H1 (cell line): ENCODE measurements around the gene THRB. TPM values are rescaled to one million over a fixed set of nuclear protein-coding genes. Genes with fewer than 3 reads are reported as not detected.

Experiments
- CTCF ChIA-PET: fragments of 300-600 bp; sonication (Branson Sonifier 250); formaldehyde crosslinking; loops from one replicate; lab custom pipeline; 2021; ENCODE audit not compliant: partially characterized antibody; lab: Charles Lee
- POLR2A ChIA-PET: fragments of 300-600 bp; sonication (Branson Sonifier 250); formaldehyde crosslinking; loops from one replicate; lab custom pipeline; 2021; ENCODE audit warnings: inconsistent platforms; ENCODE audit not compliant: partially characterized antibody; lab: Charles Lee
- DNase-seq, 2 experiments: peaks; one replicate each; pipeline versions ENCODE4 v3.0.0 to v3.0.0-alpha.2; 2010 to 2022; ENCODE audit warnings: low spot score in 2 of 2, low read depth in 1 of 2, mixed read lengths in 1 of 2
- FAIRE-seq: peaks from 2 replicates; lab custom pipeline; 2011; peaks lifted over from hg19 to GRCh38; lab: Jason Lieb, UNC
- H2AFZ ChIP-seq: 2 replicates; pipeline ENCODE4 v1.8.1; 2012; ENCODE audit warnings: low read length, inconsistent platforms
- H2AK5ac ChIP-seq: 2 replicates; pipeline ENCODE4 v1.6.1; 2013; ENCODE audit warnings: low read depth, low read length
- H2BK120ac ChIP-seq: replicated peaks from 2 replicates; pipeline ENCODE3; 2013; ENCODE audit warnings: low read depth, low read length, inconsistent platforms
- H2BK12ac ChIP-seq: 2 replicates; pipeline ENCODE4 v1.6.1; 2013; ENCODE audit warnings: low read depth, low read length
- H2BK15ac ChIP-seq: 2 replicates; pipeline ENCODE4 v1.6.1; 2013; ENCODE audit warnings: low read length
- H2BK20ac ChIP-seq: 2 replicates; pipeline ENCODE4 v1.6.1; 2013; ENCODE audit warnings: low read length
- H2BK5ac ChIP-seq: 2 replicates; pipeline ENCODE4 v1.6.1; 2013; ENCODE audit warnings: low read depth, low read length
- H3K14ac ChIP-seq: 2 replicates; pipeline ENCODE4 v1.6.1; 2013; ENCODE audit warnings: inconsistent platforms; ENCODE audit not compliant: insufficient read length
- H3K18ac ChIP-seq: 2 replicates; pipeline ENCODE4 v1.6.1; 2013; ENCODE audit warnings: low read length; ENCODE audit errors: extremely low read depth
- H3K23ac ChIP-seq: 2 replicates; pipeline ENCODE4 v1.6.1; 2013; ENCODE audit warnings: inconsistent platforms; ENCODE audit not compliant: insufficient read length
- H3K23me2 ChIP-seq: 2 replicates; pipeline ENCODE4 v1.6.1; 2013; ENCODE audit warnings: low read depth, low read length
- H3K27ac ChIP-seq: 2 replicates; pipeline ENCODE4 v1.6.1; 2011; ENCODE audit warnings: low read depth, low read length, inconsistent platforms
- H3K27me3 ChIP-seq, 4 experiments: replicated peaks in 1 of 4; 1 replicate in 1 of 4; 2 replicates in 3 of 4; pipeline versions ENCODE4 v1.6.1 to v1.8.1; 2011 to 2013; ENCODE audit warnings: low read length in 3 of 4, mild to moderate bottlenecking in 3 of 4, inconsistent platforms in 2 of 4, mixed read lengths in 2 of 4, moderate library complexity in 1 of 4; ENCODE audit not compliant: control insufficient read depth in 3 of 4, insufficient read depth in 3 of 4; ENCODE audit errors: extremely low read depth in 1 of 4
- H3K36me3 ChIP-seq, 4 experiments: 2 replicates each; pipeline versions ENCODE4 v1.6.1 to v1.8.1; 2011 to 2013; ENCODE audit warnings: mild to moderate bottlenecking in 4 of 4, low read length in 3 of 4, moderate library complexity in 2 of 4, control low read depth in 1 of 4, inconsistent platforms in 1 of 4; ENCODE audit not compliant: insufficient read depth in 4 of 4, control insufficient read depth in 2 of 4
- H3K4ac ChIP-seq: replicated peaks from 2 replicates; pipeline ENCODE3; 2013; ENCODE audit warnings: low read length, low read depth, mixed read lengths, inconsistent platforms; ENCODE audit not compliant: insufficient read length
- H3K4me1 ChIP-seq, 4 experiments: replicated peaks in 1 of 4; 1 replicate in 1 of 4; 2 replicates in 3 of 4; pipeline versions ENCODE4 v1.6.1 to v1.8.1; 2011 to 2013; ENCODE audit warnings: low read length in 3 of 4, inconsistent platforms in 2 of 4, mixed read lengths in 1 of 4; ENCODE audit not compliant: insufficient read depth in 4 of 4, control insufficient read depth in 3 of 4
- H3K4me2 ChIP-seq, 2 experiments: 2 replicates each; pipeline versions ENCODE4 v1.6.1 to v1.8.1; 2011 to 2013; ENCODE audit warnings: low read depth in 2 of 2, low read length in 2 of 2, control low read depth in 1 of 2, inconsistent platforms in 1 of 2, mild to moderate bottlenecking in 1 of 2; ENCODE audit not compliant: insufficient read depth in 1 of 2
- H3K4me3 ChIP-seq, 4 experiments: fragments of 200-600, 300-600 bp in 1 of 4; sonication (generic), shearing (Covaris generic), sonication (Bioruptor Twin) in 1 of 4; 2 replicates each; pipeline versions ENCODE4 v1.5.1 to v1.8.1; 2011 to 2016; ENCODE audit warnings: low read length in 4 of 4, low read depth in 3 of 4, control low read depth in 2 of 4, inconsistent platforms in 2 of 4, mild to moderate bottlenecking in 2 of 4, mixed read lengths in 1 of 4, moderate library complexity in 1 of 4; ENCODE audit not compliant: insufficient read depth in 2 of 4; ENCODE audit errors: extremely low read depth in 1 of 4
- H3K56ac ChIP-seq: replicated peaks from 2 replicates; pipeline ENCODE3; 2013; ENCODE audit warnings: low read depth, mild to moderate bottlenecking, mixed read lengths, low read length, inconsistent platforms; ENCODE audit not compliant: insufficient read length
- H3K79me1 ChIP-seq: 2 replicates; pipeline ENCODE4 v1.6.1; 2013; ENCODE audit warnings: low read depth, low read length, control low read depth
- H3K79me2 ChIP-seq, 2 experiments: 2 replicates each; pipeline versions ENCODE4 v1.6.1 to v1.8.1; 2012 to 2013; ENCODE audit warnings: low read length in 2 of 2, mild to moderate bottlenecking in 2 of 2, inconsistent platforms in 1 of 2; ENCODE audit not compliant: insufficient read depth in 2 of 2, control insufficient read depth in 1 of 2
- H3K9ac ChIP-seq, 4 experiments: replicated peaks in 1 of 4; 1 replicate in 1 of 4; 2 replicates in 3 of 4; pipeline versions ENCODE4 v1.6.1 to v1.8.1; 2011 to 2013; ENCODE audit warnings: low read depth in 3 of 4, low read length in 3 of 4, control low read depth in 2 of 4, mild to moderate bottlenecking in 2 of 4, moderate library complexity in 2 of 4, inconsistent platforms in 1 of 4; ENCODE audit errors: extremely low read depth in 1 of 4
- H3K9me3 ChIP-seq, 2 experiments: 2 replicates each; pipeline versions ENCODE4 v1.6.1 to v1.8.1; 2012 to 2013; ENCODE audit warnings: mild to moderate bottlenecking in 2 of 2, moderate library complexity in 2 of 2, control low read depth in 1 of 2, inconsistent platforms in 1 of 2, low read depth in 1 of 2, low read length in 1 of 2, mixed read lengths in 1 of 2; ENCODE audit not compliant: insufficient read depth in 2 of 2
- H4K20me1 ChIP-seq, 2 experiments: replicated peaks in 1 of 2; 2 replicates each; pipeline versions ENCODE3 to v1.8.1; 2011 to 2013; ENCODE audit warnings: inconsistent platforms in 2 of 2, low read length in 2 of 2, mild to moderate bottlenecking in 1 of 2; ENCODE audit not compliant: insufficient read depth in 2 of 2, control insufficient read depth in 1 of 2
- H4K5ac ChIP-seq: 2 replicates; pipeline ENCODE4 v1.6.1; 2013; ENCODE audit warnings: low read length, low read depth, mixed read lengths, inconsistent platforms; ENCODE audit not compliant: insufficient read length
- H4K8ac ChIP-seq: 2 replicates; pipeline ENCODE4 v1.8.0; 2013; ENCODE audit warnings: mild to moderate bottlenecking, moderate library complexity, low read length, inconsistent platforms; ENCODE audit not compliant: insufficient read depth; ENCODE audit errors: extremely low read depth
- H4K91ac ChIP-seq: replicated peaks from 2 replicates; pipeline ENCODE3; 2013; ENCODE audit warnings: low read length, mixed read lengths, inconsistent platforms; ENCODE audit not compliant: insufficient read length
- CEBPB ChIP-seq: IDR thresholded peaks from 2 replicates; pipeline ENCODE4 v1.6.1; 2012; ENCODE audit warnings: low read depth, low read length
- GABPA ChIP-seq: IDR thresholded peaks from 2 replicates; pipeline ENCODE4 v1.6.1; 2011; ENCODE audit warnings: mild to moderate bottlenecking, low read length, moderate library complexity, borderline replicate concordance; ENCODE audit not compliant: insufficient read depth
- HDAC2 ChIP-seq, 2 experiments: fragments of 300-600 bp in 1 of 2; sonication (generic) in 1 of 2; IDR thresholded peaks; 2 replicates each; pipeline ENCODE4 v1.6.1; 2011 to 2012; ENCODE audit warnings: low read depth in 2 of 2, low read length in 2 of 2, mild to moderate bottlenecking in 2 of 2, moderate library complexity in 2 of 2, borderline replicate concordance in 1 of 2, inconsistent platforms in 1 of 2
- KDM4A ChIP-seq: IDR thresholded peaks from one replicate; pipeline ENCODE4 v1.7.1; 2012; ENCODE audit warnings: low read depth, mild to moderate bottlenecking, moderate library complexity, low read length, inconsistent platforms; ENCODE audit not compliant: severe bottlenecking
- MAFK ChIP-seq: IDR thresholded peaks from 2 replicates; pipeline ENCODE4 v1.6.1; 2012; ENCODE audit warnings: low read depth, mild to moderate bottlenecking, improper control_type of control experiment, low read length
- PHF8 ChIP-seq: fragments of 200-600 bp; sonication (generic); conservative IDR thresholded peaks from 2 replicates; pipeline ENCODE4 v1.7.1; 2012; ENCODE audit warnings: low read depth, mild to moderate bottlenecking, inconsistent platforms, low read length, moderate library complexity
- POU5F1 ChIP-seq: IDR thresholded peaks from 2 replicates; pipeline ENCODE4 v1.6.1; 2011; ENCODE audit warnings: low read depth, mild to moderate bottlenecking, low read length, moderate library complexity
- SAP30 ChIP-seq: fragments of 300-600 bp; sonication (generic); IDR thresholded peaks from 2 replicates; pipeline ENCODE4 v1.7.1; 2012; ENCODE audit warnings: low read length, moderate library complexity, mild to moderate bottlenecking, inconsistent platforms; ENCODE audit not compliant: insufficient read depth, insufficient replicate concordance
- SIN3A ChIP-seq, 2 experiments: IDR thresholded peaks in 1 of 2; conservative IDR thresholded peaks in 1 of 2; 2 replicates each; pipeline ENCODE4 v1.6.1; 2011 to 2012; ENCODE audit warnings: low read length in 2 of 2, improper control_type of control experiment in 1 of 2, low read depth in 1 of 2, mild to moderate bottlenecking in 1 of 2
- polyA plus RNA-seq, 7 experiments: library from polyadenylated mRNA; depleted of rRNA in 3 of 7; stranded (reverse) in 5 of 7; unstranded in 2 of 7; fragments of >200 nt in 5 of 7; fragments of 200-250 nt in 2 of 7; gene quantifications; 1 replicate in 5 of 7; 2 replicates in 1 of 7; 4 replicates in 1 of 7; pipeline versions ENCODE4 v1.2.1 to v1.2.3, GENCODE V29; 2011 to 2013; ENCODE audit warnings: missing spikeins in 2 of 7, mixed read lengths in 2 of 7
- total RNA-seq: library from RNA; stranded (reverse); fragmentation: NEBNext Ultra II Directional; extraction: Animal tissue kit (Norgen Biotek cat#: 25700); gene quantifications from 2 replicates; pipeline ENCODE4 v1.2.1, GENCODE V29; 2021

The THRB gene
- total and polyA plus RNA-seq, 2 of the 8 experiments (the other 6 are each of a cell fraction or from before 2014, with no cell fraction given), result 0.98 to 3.9 TPM

- TF ChIP-seq PHF8, result no peak
- TF ChIP-seq, all 59 proteins: peak for 0
Measured at GRCh38 chr3:24387493-24387892, 107.2 kb downstream of the THRB start (continued).

DNA sequence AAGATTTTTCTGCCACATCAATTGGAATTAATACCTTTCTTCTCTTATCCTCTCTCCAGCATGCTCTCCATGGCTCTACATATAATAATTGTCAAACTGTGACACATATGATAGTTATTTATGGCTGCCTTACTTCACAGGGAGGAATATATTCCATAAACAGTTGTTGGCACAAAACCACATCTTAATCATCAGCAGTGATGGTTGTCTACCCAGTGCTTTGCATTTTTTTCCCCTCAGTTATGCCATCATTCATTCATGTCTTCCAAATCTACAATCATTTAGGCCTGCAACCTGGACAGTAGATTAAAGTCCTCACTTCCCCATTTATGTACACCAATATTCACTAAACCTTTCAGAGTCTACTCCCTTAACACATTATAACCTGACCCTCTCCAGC is 107.7 kb downstream of the THRB start:
- no peak overlapping the region for H2AFZ ChIP-seq
- no peak overlapping the region for H2BK120ac ChIP-seq
- no peak overlapping the region for H4K91ac ChIP-seq
- no peak for FAIRE-seq
- no peak overlapping the region for H2AK5ac ChIP-seq
- no peak overlapping the region for H2BK20ac ChIP-seq
- no peak overlapping the region for H4K5ac ChIP-seq
- CTCF ChIA-PET, result interaction anchor here (0.6 to 1.2 kb wide), 2 partner anchors 9 to 1148 kb away, joined by 3 to 5 read pairs; no protein-coding TSS in a partner anchor
- H3K23me2 ChIP-seq, result no peaks in the 10 kb centered on the region
- H2BK5ac ChIP-seq, result no peak overlapping the region
- peaks cover 0 to 6% (median 0%) of the 10 kb centered on the region in 4 experiments; a peak in 2 of 7 replicates for H3K4me1 ChIP-seq
- no peak overlapping the region for H3K27ac ChIP-seq
- H4K20me1 ChIP-seq, result no peaks in the 10 kb centered on the region
- H3K9ac ChIP-seq, result no peak overlapping the region
- H3K18ac ChIP-seq, result no peak overlapping the region
- no peaks in the 10 kb centered on the region for H3K27me3 ChIP-seq
- no peak overlapping the region for H2BK15ac ChIP-seq
- H3K14ac ChIP-seq, result no peak overlapping the region
- no peak overlapping the region for H3K4me3 ChIP-seq
- TF ChIP-seq MAFK (no peak), SIN3A (conservative IDR thresholded peaks at IDR 0.05 in 1 of 2, IDR thresholded peaks at IDR 0.05 in 1 of 2; ENCODE audit: low read depth in 1 of 2, low read length in 2 of 2) (no peak), SAP30 (no peak), HDAC2 (IDR thresholded peaks at IDR 0.05; ENCODE audit: borderline replicate concordance in 1 of 2, low read depth in 2 of 2, low read length in 2 of 2) (no peak), GABPA (no peak), POU5F1 (no peak), CEBPB (no peak), KDM4A (no peak)
- H3K56ac ChIP-seq, result no peak overlapping the region
- H3K4ac ChIP-seq, result no peak overlapping the region
- no peak overlapping the region for H2BK12ac ChIP-seq
- no peaks in the 10 kb centered on the region; the same call in 1 of the 2 replicates for H3K79me1 ChIP-seq
- no peak overlapping the region for H3K4me2 ChIP-seq
- no peak overlapping the region for H3K23ac ChIP-seq
- no peak for DNase-seq
- POLR2A ChIA-PET, result no interaction called here
- no peaks in the 10 kb centered on the region for H3K9me3 ChIP-seq
- no peaks in the 10 kb centered on the region for H3K36me3 ChIP-seq
- no peaks in the 10 kb centered on the region for H3K79me2 ChIP-seq
- H4K8ac ChIP-seq, result no peak overlapping the region
